ENCODE results near the gene ATF7IP.

The ATF7IP gene

GRCh38 chr12:14365294-14366208, at the start of gene ATF7IP (continued):
- TF ChIP-seq SETDB1 (IDR thresholded peaks at IDR 0.05; ENCODE audit: insufficient read length, low read length) (peak; percentile 95), ZNF664 (tag by site-specific recombination; IDR thresholded peaks at IDR 0.05) (no peak; the same call in 1 of the 2 replicates), KLF16 (tag by site-specific recombination; IDR thresholded peaks at IDR 0.05) (peak; percentile 74), ZNF138 (tag by site-specific recombination; IDR thresholded peaks at IDR 0.05; ENCODE audit: borderline replicate concordance) (no peak), ZEB2 (tag by site-specific recombination; IDR thresholded peaks at IDR 0.05) (peak; percentile 79; the same call in 1 of the 2 replicates), ZNF449 (tag by site-specific recombination; IDR thresholded peaks at IDR 0.05) (peak; percentile 68), ZNF501 (tag by site-specific recombination; IDR thresholded peaks at IDR 0.05) (peak; percentile 83), ZNF585B (tag by site-specific recombination; IDR thresholded peaks at IDR 0.05) (no peak), GLI4 (tag by site-specific recombination; IDR thresholded peaks at IDR 0.05) (0 out of 2 replicates have a peak, but pooled peaks have one; percentile 39), ZBTB1 (tag by site-specific recombination; IDR thresholded peaks at IDR 0.05) (peak; percentile 97), HOXC10 (CRISPR knock-in tag; IDR thresholded peaks at IDR 0.05) (0 out of 2 replicates have a peak, but pooled peaks have one; percentile 31), ZNF211 (tag by site-specific recombination; IDR thresholded peaks at IDR 0.05; ENCODE audit: low read depth) (no peak)
- TF ChIP-seq, protein P1, sequence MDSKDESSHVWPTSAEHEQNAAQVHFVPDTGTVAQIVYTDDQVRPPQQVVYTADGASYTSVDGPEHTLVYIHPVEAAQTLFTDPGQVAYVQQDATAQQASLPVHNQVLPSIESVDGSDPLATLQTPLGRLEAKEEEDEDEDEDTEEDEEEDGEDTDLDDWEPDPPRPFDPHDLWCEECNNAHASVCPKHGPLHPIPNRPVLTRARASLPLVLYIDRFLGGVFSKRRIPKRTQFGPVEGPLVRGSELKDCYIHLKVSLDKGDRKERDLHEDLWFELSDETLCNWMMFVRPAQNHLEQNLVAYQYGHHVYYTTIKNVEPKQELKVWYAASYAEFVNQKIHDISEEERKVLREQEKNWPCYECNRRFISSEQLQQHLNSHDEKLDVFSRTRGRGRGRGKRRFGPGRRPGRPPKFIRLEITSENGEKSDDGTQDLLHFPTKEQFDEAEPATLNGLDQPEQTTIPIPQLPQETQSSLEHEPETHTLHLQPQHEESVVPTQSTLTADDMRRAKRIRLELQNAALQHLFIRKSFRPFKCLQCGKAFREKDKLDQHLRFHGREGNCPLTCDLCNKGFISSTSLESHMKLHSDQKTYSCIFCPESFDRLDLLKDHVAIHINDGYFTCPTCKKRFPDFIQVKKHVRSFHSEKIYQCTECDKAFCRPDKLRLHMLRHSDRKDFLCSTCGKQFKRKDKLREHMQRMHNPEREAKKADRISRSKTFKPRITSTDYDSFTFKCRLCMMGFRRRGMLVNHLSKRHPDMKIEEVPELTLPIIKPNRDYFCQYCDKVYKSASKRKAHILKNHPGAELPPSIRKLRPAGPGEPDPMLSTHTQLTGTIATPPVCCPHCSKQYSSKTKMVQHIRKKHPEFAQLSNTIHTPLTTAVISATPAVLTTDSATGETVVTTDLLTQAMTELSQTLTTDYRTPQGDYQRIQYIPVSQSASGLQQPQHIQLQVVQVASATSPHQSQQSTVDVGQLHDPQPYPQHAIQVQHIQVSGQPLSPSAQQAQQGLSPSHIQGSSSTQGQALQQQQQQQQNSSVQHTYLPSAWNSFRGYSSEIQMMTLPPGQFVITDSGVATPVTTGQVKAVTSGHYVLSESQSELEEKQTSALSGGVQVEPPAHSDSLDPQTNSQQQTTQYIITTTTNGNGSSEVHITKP (tag by site-specific recombination; IDR thresholded peaks at IDR 0.05): 0 out of 2 replicates have a peak, but pooled peaks have one; percentile 28
- TF ChIP-seq, protein P2, sequence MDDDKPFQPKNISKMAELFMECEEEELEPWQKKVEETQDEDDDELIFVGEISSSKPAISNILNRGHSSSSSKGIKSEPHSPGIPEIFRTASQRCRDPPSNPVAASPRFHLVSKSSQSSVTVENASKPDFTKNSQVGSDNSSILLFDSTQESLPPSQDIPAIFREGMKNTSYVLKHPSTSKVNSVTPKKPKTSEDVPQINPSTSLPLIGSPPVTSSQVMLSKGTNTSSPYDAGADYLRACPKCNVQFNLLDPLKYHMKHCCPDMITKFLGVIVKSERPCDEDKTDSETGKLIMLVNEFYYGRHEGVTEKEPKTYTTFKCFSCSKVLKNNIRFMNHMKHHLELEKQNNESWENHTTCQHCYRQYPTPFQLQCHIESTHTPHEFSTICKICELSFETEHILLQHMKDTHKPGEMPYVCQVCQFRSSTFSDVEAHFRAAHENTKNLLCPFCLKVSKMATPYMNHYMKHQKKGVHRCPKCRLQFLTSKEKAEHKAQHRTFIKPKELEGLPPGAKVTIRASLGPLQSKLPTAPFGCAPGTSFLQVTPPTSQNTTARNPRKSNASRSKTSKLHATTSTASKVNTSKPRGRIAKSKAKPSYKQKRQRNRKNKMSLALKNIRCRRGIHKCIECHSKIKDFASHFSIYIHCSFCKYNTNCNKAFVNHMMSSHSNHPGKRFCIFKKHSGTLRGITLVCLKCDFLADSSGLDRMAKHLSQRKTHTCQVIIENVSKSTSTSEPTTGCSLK (tag by site-specific recombination; IDR thresholded peaks at IDR 0.05): no peak

DNA sequence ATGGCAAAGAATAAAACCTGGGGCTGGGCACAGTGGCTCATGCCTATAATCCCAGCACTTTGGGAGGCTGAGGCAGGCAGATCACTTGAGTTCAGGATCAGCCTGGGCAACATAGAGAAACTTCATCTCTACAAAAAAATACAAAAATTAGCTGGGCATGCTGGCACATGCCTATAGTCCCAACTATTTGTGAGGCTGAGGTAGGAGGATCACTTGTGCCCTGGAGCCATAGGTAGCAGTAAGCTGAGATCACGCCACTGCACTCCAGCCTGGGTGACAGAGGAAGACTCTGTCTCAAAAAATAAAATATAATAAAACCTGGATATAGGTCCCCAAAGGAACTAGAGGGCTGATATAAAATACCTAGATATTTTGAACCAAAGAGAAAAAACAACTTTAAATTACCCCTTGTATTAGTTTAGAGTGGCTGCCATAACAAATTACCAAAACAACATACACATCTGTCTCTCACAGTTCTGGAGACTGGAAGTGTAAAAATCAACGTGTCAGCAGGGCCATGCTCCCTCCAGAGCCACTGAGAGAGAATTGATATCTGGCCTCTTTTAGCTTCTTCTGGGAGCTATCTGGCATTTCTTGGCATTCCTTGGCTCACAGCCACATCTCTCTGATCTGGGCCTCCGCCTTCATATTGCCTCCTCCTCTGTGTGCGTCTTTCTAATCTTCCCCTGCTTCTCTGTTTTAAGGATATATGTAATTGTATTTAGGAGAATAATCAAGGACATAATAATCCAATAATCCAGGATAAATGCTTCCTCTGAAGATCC, 47.9 kb upstream of the ATF7IP start:
- no peak for TF ChIP-seq ZSCAN23 (tag by site-specific recombination; IDR thresholded peaks at IDR 0.05)
- no peak for TF ChIP-seq ZNF600 (tag by site-specific recombination; IDR thresholded peaks at IDR 0.05)
- TF ChIP-seq SCRT1 (tag by site-specific recombination; IDR thresholded peaks at IDR 0.05; ENCODE audit: borderline replicate concordance): no peak
- TF ChIP-seq ZNF580 (tag by site-specific recombination; IDR thresholded peaks at IDR 0.05): no peak
- TF ChIP-seq YY2 (tag by site-specific recombination; IDR thresholded peaks at IDR 0.05): no peak
- no peak for TF ChIP-seq ZNF654 (tag by site-specific recombination; IDR thresholded peaks at IDR 0.05; ENCODE audit: low read depth)
- no peak for TF ChIP-seq ZNF174 (tag by site-specific recombination; IDR thresholded peaks at IDR 0.05)
- TF ChIP-seq ZNF596 (tag by site-specific recombination; IDR thresholded peaks at IDR 0.05): no peak
- no peak for TF ChIP-seq ZNF354C (tag by site-specific recombination; IDR thresholded peaks at IDR 0.05; ENCODE audit: borderline replicate concordance, low read depth)
- no peak for TF ChIP-seq ZNF792 (tag by site-specific recombination; IDR thresholded peaks at IDR 0.05)
- no peak for TF ChIP-seq ZNF121 (tag by site-specific recombination; IDR thresholded peaks at IDR 0.05)
- TF ChIP-seq GLIS1 (tag by site-specific recombination; IDR thresholded peaks at IDR 0.05): no peak
- no peak overlapping the region for H3K27ac ChIP-seq (ENCODE audit: extremely low read depth, low read depth, low read length)
- no peaks in the 10 kb centered on the region for H3K36me3 ChIP-seq (ENCODE audit: control insufficient read depth in 2 of 2, insufficient read depth in 1 of 2, low read length in 2 of 2)
- ChIA-PET CTCF (interaction anchor here (0.5 kb wide), 1 partner anchor 453 kb away, joined by 3 read pairs; a partner anchor contains a TSS), POLR2A (no interaction called here)
- H3K4me1 ChIP-seq (ENCODE audit: control insufficient read depth, insufficient read depth, low read length): no peaks in the 10 kb centered on the region
- no peak overlapping the region for H3K4me3 ChIP-seq (ENCODE audit: low read depth, low read length)
- no peaks in the 10 kb centered on the region for H3K9me3 ChIP-seq (ENCODE audit: control insufficient read depth, insufficient read depth, low read depth, low read length)
